Fibroblast of gingiva (primary cell): ENCODE data around the gene ARHGEF26.

Experiments
- DNase-seq: peaks from one replicate; pipeline ENCODE4 v3.0.0-alpha.2; 2011; ENCODE audit warnings: low read depth

The ARHGEF26 gene

DNA sequence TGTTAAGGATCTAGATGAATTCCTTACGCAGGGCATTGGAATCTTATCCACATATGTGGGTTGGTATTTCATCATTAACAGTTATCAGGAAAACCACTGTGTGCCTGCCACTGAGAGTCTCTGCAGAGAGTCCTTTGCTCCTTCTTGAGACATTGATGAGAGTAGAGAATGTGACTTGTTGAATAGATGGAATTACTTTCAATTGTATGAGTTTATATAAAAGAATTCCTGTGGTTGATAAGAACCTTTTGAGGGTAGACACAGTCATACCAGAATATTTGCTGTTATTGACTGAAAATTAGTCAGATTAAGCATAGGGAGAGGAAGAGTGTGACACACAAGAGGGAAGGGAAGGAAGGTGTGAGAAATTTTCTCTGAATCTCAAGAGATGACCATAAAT, 30.8 kb downstream of the ARHGEF26 start:
- peak; percentile 15 for DNase-seq

DNA sequence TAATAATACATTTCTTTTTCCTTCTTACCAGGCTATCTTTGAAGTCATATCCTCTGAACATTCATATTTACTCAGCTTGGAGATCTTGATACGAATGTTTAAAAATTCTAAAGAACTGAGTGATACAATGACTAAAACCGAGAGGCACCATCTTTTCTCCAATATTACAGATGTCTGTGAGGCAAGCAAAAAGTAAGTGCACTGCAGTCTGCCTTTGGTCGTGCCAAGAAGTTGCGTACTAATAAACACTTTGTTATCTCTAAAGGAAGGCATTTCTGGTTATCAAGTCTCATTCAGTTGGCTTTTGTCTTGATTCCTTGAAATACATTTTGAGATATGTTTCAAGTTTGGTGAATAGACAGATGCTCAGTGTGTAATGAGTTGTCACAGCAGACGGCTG, 31.6 kb downstream of the ARHGEF26 start:
- DNase-seq = no peak

DNA sequence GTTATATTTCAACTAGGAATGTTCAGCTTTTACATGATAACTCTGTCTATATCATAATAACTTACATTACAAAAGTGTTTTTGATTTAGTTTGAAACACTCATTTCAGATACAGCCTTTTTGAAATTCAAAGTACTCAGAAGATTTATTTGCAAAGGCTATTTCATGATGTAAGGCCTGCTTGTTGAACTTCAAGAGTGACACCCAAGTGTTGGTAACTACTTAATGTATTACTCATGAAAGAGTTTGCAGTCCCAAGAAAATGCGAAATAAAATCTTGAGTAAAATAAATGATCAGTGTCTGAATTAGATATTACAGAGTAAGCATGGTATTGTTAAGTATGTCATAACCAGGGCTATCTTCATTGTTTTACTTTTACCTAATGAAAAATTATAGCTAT, 35.3 kb downstream of the ARHGEF26 start:
- DNase-seq = no peak

DNA sequence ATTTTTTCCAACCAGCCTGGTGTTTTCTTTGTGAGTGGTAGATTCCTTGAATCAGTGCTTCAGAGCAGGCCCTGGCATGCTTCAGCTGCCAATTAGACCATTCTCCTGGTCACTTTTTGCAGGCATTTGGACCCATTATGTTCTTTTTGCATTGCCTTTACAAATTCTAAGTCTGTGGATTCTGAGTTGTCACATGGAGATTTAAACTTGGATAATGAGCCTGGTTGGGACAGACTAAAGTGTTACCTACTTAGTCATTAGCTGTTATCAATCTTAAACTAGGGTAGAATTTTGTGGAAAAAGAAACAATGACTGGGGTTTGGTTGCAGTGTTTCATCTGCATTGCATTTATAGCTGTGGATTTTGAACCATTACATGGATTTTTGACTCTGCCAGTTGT, 40.6 kb downstream of the ARHGEF26 start:
- DNase-seq = no peak

DNA sequence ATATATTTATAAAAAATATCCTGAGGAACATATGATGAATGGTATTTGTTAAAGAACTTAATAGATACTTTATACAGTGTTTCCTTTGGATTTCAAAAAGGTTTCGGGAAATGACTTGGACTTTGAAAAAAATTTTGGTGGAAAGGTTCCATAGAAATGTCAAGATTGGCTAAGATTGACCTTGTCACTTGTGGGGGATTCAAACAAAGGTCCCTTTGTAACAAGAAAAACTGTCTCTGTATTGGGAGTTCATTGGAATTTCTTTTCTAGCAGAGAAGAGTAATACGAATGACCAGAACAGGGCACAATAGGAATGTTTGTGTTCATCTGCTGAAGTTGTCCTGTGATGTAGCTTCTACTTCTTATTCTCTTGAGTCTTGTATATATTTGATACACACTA, 43.2 kb downstream of the ARHGEF26 start:
- DNase-seq = no peak

DNA sequence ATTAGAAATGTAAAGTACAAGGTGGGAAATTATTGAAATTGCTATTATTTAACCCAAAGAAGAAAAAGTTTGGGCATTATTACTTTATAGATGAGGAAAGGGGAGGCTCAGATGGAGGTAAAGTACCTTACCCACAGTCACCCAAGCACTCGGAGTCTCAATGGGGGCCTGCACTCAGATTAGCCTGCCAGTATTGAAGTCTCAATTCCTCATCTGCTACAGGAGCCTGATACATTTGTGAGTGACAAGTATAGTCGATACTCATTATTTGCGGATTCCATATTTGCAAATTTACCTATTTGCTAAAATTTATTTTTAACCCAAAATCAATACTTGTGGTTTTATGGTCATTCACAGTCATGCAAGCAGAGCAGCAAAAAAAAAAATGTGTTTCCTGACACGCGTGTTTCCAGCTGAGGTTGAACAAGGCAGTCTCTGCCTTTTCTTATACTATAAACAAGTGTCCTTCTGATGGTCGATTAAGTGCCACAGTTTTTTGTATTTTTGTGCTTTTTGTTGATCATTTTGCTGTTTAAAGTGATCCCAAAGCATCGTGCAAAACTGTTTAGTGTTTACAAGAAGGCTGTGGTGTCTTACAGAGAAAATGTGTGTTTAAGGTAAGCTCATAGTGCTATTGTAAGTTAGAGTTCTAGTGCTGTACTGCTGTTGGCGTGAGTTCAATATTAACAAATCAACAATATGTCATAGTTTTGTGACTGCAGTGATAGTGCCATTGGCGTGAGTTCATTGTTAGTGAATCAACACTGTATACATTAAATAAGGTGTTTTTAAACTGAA, 48.0 kb downstream of the ARHGEF26 start:
- DNase-seq = no peak

DNA sequence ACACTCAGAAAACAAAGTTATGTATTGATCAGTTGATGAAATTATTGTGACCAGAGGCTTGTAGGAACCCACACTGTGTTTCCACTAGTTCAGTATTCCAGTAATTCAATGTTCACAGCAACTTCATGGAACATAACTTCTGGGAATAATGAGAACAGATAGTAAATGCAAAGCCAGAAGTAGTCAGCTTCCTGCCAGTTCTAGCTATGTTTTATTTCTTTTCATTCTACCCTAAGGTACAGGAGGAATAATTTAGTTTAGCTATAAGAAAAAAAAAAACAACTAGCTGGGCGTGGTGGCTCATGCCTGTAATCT, 48.6 kb downstream of the ARHGEF26 start:
- DNase-seq = no peak

DNA sequence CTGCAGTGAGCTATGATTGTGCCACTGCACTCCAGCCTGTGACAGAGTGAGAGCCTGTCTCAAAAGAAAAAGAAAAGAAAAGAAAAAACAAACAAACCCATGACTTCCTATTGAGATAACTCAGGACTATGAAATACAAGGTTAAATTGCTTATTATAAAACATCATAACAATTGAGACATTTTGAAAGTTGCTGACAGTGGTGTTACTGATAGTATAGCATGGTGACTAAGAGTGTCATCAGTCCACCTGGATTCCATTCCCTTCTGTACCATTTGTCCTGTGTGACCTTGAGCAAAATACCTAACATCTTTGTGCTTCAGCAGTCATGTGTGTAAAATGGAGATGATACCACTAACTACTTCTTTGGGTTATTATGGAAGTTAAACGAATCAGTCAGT, 49.1 kb downstream of the ARHGEF26 start:
- DNase-seq = no peak

DNA sequence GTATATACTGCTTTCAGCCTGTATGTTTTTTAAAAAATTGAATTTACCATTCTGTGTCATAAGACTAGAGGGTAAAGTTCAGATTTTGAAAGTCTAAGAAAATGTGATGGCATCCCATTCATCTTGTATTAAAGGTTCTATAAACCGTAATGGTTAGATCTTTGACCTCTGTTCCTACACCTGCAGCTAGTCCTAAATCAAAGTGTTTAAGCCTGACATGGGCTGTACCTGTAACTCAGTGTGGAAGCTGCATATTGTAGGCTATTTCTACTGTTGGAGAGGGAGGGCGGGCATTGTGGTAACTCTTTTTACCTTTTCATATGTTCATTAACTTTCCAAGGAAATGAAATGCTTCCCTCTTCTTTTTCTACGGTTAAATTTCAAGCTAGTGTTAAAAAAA, 53.9 kb downstream of the ARHGEF26 start:
- DNase-seq = no peak

DNA sequence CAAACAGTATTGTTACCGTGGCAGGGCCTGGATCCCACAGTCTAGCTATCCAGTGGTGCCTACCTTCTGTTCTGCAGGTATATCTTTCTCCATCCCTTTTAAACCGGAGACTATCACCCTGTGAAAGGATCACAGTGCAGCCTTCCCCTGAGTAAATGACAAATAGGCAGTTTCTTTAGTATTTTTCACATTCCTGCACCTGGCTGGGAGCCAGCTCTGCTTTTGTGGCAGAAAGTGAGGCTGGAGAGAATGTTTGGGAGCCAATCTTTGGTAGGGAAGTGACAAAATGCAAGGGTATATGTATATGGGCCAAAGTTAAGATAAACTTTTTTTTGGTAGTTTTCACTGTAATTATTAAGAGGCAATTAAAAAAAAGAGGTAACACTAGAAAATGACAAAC, 54.8 kb downstream of the ARHGEF26 start:
- DNase-seq = no peak

DNA sequence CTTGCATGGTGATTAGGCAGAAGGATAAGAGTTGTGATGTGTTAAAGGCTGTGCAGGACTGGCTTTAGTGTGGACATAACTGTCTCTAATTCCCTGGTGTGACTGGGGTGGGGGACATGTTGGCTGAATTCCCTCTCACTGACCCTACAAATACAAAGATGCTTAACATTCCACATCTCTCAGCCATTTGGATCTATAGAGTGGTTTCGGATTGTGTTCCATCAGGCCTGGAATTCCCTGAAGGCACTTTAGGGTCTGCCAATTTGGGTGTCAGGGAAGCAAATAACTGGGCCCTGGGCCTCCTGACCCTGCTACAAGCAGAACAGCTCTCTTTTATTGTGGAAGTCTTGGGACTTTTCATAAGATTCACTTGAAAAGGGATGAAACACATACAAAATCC, 56.2 kb downstream of the ARHGEF26 start:
- no peak for DNase-seq

DNA sequence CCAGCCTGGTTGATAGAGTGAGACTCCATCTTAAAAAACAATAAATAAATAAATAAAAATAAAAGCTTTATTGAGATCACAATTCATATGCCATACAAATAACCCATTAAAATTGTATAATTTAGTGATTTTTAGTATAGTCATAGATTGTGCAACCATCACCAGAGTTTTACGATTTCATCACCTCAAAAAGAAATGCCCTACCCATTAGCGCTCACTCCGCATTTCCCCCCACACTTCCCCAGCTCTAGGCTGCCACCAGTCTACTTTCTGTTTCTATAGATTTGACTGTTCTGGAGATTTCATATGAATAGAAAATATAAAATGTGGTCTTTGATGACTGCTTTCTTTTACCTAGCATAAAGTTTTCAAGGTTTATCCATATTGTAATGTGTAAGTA, 57.0 kb downstream of the ARHGEF26 start:
- no peak for DNase-seq

DNA sequence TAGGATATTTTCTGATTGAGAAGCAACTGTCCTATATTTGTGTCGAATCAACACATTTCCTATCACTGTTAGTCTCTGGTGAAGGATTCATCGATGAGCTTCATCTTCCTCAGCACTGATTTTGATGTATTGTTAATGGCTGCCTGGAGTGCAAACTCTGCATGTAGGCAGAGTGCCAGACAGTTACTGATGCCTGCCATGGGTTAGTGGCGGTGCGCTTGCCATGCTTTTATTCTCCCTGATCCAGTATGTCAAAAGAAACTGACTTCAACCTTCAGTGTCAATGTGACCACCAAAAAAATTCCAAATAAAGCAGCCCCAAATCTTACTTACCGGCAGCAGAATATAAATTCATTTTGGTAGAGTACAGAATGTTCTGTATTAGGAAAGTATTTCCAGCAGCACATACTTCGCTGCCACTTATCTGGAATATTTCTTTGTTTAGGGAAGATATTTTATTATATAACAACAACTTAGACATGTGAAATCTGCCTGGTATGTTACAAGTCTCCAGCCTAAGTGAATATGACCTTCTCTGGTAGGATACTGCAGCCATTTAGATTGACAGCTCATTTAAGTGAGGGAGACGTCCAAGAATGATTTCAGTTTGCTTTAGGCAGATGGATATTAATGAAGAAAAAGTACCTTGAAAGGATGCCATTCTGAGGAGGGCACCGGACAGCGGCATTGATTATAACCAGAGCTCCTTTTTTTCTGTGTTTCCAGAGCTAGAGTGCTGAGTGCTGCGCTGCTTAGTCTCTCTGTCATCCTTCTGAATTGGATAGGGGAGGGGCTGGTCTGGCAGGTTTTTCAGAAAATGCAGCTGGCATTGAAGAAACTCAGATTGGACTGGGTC, 59.9 kb downstream of the ARHGEF26 start:
- no peak for DNase-seq

DNA sequence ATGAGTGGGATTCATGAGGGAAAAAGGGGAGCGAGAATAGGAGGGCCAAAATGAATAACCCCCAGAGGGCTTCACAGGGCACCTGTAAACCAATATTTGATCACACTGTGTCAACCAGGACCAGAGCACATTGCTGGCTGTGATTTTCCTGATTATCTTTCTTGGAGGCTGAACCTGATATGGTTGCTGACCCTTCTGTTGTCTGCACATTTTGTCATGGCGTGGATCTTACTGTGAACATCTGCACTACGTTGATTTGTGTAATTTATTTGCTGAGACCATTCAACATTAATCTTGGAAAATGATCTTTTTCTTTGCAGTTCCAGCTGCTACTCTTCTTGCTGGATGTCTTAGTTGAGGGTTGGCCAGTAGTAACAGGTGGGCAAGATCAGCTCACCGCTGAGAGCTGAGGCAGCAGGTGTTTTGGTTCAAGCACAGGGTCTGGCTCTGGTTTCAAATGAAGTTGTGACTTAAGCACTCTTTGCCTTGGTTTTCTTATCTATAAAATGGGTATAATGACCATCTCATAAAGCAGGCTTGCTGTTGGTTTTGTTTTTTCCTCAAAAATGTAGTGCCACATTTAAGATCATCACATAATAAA, 61.2 kb downstream of the ARHGEF26 start:
- no peak for DNase-seq

DNA sequence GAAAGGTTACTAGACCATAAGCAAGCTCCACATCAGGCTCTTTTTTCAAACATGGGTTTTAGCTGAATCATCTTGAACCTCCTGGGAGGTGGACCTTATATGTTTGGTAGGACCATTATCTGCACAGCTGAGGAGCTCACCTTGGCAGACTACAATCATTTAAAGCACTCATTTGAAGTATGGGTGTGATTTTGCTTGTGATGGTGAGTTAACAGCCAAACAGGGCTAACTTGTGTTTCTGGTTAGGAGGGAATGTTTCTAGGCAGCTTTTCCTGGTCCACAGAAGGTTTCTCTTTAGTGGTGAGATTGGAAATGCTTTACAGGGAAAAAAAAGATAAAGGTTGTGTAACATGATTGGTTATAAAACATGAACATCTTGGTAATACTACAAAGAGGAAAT, 61.8 kb downstream of the ARHGEF26 start:
- no peak for DNase-seq

DNA sequence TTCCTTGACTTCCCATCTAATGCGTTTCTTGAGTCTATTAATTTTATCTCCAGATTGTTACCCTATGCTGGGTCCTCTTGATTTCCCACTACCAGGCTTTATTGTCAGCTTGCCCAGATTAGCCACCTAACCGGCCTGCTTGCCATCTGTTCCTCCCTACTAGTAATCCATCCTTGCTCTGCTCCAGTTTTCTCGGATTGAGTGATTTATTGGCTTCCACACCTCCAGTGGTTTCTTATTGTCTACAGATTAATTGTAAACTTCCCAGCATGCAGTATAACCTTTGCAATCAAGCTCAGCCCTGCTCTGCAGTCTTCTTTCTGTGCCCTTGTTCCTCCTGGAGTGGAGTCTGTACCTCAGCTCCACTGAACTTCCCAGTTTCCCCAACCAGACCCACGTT, 63.4 kb downstream of the ARHGEF26 start:
- DNase-seq = no peak

DNA sequence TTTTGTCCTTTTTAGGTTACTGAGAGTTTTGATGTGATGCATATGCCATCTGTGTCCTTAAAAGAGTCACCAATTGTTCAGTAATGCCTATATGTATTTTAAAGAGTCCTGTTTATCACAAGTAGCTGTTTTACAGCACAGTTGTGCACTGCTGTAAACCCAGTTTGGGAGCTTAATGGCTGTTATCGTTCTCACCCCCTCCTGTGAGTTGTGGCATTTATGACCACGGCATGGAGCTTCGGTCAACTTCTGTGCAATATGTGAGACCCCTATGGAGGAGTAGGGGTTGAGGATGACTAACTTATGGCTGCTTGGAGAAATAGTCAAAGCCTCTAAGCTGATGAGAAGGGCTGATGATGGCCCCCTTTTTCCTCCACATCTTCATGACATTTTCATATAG, 67.2 kb downstream of the ARHGEF26 start:
- no peak for DNase-seq

DNA sequence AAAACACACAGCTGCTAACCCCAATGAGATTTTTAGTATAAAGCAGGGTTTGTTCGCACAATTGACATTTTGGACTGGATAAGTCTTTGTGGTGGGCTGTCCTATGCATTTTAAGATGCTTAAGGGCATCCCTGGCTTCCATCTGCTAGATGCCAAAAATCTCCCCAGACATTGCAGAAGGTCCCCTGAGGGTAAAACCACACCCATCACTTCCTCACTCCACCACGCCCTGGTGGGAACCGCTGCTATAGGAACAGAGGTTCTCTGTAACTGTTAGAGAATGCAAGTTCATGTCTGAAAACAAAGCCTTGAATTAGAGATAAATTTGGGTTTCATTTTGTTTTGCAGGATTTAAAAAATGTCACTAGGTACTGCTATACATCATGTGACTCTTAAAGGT, 67.7 kb downstream of the ARHGEF26 start:
- DNase-seq = no peak

DNA sequence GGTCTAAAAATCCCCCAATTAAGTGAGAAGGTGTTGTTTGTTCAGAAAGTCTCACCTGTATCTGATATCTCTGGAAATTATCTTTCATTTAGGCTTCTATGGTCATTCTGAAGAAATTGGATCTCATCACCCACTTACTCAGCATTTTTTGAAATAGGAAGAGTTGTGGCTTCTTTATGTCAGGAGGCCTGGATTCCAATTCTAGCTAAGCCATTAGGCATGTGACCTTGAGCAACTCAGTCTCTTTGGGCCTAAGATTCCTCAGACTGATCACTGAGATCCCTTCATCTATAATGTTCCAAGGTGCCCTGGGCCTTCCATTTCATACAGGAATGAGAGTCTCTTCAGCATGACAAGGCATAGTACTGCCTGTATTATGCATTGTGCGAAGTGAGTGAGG, 70.3 kb downstream of the ARHGEF26 start:
- DNase-seq = no peak

DNA sequence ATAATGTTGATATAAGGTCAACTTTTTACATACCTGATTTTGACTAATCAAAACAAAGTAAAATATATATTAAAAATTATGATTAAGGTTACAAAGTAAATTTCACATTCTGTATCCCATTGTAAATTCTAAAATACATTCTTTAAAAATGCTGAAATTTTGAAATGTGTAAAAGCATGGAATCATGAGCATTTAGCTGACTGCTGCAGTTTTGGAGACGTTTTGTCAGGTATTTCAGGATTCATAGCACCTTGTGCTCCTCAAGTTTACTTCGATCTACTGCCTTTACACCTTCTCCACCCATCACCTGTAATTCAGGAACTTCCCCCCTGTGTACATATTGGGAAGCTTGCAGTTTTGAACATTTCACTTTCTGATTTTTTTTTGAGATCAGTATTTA, 71.0 kb downstream of the ARHGEF26 start:
- DNase-seq = no peak

DNA sequence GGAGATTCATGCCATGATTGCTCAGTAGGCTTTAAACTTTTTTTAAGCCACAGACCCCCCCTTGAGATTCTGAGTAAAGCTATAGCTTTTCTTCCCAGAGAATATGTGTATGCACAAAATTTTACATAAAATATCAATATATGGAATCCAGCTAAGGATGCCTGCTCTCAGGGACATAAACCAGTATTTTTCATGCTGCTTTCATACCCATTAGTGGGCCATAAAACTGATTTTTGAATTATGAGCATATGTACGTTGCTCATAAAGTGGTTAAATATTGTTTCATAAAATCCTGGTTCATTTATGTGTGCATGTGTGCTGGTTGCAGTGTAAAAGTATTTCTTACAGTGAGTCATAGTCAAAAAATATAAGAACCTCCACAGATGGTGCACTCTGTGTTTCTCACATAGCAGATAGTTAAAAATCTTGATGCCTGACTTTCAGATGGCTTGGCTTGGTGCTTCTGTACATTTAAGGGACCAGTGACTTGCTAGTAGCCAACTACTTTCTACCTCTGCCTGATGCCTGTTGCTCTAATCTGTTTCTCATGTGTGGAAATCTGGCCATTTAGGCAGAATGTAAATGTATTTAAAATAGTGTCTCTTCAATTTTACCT, 71.9 kb downstream of the ARHGEF26 start:
- no peak for DNase-seq

DNA sequence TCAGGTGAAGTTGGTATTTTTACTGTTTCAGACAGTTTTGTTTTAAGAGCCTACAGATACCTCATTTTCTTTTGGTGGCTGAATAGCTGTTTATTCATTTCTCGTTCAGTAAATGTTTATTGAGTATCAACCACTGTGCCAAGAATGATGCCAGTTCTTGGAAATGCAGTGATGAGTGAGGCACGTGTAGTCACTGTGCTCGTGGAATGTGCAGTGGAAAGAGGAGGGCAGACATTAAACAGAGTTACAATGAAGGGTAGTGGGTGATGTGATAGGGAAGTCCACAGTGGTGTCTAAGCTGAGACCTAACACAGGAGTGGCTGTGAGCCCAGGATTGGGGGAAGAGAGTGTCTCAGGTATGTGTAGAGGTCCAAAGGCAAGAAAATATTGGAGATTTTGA, 73.7 kb downstream of the ARHGEF26 start:
- no peak for DNase-seq
